Coronary artery (tissue), 2 donors: ENCODE results near the gene PLPPR1.

ENCODE experiments used
- DNase-seq: peaks from one replicate; pipeline ENCODE4 v3.0.0-alpha.2; 2017; ENCODE audit warnings: low spot score
- H3K27ac ChIP-seq, 2 donors: fragments of 200-600 bp; sonication (generic); one replicate each; pipeline ENCODE4 v1.5.1; 2016 to 2019
- H3K4me3 ChIP-seq: fragments of 200-600 bp; sonication (generic); 2 replicates; pipeline ENCODE4 v1.5.1; 2016; ENCODE audit warnings: mild to moderate bottlenecking, moderate library complexity
- TF ChIP-seq, protein P1 (sequence below): fragments of 200-600 bp; sonication (generic); IDR thresholded peaks from one replicate; pipeline ENCODE4 v1.5.1; 2019; ENCODE audit warnings: antibody characterized with exemption

PLPPR1 gene

DNA sequence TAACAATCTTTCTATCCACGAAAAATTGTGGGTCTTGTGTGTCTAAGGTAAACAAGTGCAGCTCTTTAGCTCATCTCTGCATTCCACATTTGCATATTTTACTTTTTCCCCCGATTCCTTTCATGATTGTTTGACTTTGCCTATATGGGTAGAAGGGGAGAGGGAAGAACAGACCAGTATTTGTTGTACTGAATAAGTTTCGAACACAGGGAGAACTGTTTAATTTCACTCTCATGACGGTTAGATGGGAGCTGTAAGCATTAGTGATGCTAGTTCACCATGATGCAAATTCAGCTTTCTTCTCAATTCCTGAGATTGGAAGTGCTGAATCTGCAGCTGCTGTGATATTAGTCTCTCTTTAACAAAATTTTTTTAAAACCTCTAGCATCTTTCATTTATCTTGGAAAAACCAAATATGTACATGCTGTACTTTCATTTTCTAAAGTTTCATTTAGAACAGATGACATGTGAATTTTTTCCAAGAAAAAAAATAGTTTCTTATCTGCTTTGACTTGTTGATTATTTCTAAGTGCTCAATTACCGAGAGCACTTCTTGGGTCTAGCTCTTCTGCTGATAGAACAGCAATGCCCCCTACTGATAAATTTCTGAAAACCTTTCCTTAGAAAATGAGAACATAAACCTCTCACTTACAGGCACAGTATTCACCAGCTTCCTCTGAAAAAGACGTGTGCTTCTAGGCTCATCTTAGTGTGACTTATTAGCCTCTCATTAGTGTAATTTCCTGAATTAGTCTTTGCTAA lies 206.8 kb downstream of the PLPPR1 start:
- no peak for DNase-seq
- TF ChIP-seq, protein P1, sequence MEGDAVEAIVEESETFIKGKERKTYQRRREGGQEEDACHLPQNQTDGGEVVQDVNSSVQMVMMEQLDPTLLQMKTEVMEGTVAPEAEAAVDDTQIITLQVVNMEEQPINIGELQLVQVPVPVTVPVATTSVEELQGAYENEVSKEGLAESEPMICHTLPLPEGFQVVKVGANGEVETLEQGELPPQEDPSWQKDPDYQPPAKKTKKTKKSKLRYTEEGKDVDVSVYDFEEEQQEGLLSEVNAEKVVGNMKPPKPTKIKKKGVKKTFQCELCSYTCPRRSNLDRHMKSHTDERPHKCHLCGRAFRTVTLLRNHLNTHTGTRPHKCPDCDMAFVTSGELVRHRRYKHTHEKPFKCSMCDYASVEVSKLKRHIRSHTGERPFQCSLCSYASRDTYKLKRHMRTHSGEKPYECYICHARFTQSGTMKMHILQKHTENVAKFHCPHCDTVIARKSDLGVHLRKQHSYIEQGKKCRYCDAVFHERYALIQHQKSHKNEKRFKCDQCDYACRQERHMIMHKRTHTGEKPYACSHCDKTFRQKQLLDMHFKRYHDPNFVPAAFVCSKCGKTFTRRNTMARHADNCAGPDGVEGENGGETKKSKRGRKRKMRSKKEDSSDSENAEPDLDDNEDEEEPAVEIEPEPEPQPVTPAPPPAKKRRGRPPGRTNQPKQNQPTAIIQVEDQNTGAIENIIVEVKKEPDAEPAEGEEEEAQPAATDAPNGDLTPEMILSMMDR, result no peak
- no peak overlapping the region for H3K27ac ChIP-seq
- no peak overlapping the region for H3K4me3 ChIP-seq

GRCh38 chr9:101242651-101243050 lies 214.1 kb downstream of the PLPPR1 start:
- TF ChIP-seq, protein P1, result no peak
- Histone ChIP-seq H3K4me3 (no peak overlapping the region), H3K27ac (no peak overlapping the region)
- DNase-seq, result no peak

GRCh38 chr9:101246691-101247090 lies 218.2 kb downstream of the PLPPR1 start:
- DNase-seq, result no peak
- H3K27ac ChIP-seq, result no peak overlapping the region
- H3K4me3 ChIP-seq, result no peak overlapping the region
- TF ChIP-seq, protein P1, result no peak

DNA sequence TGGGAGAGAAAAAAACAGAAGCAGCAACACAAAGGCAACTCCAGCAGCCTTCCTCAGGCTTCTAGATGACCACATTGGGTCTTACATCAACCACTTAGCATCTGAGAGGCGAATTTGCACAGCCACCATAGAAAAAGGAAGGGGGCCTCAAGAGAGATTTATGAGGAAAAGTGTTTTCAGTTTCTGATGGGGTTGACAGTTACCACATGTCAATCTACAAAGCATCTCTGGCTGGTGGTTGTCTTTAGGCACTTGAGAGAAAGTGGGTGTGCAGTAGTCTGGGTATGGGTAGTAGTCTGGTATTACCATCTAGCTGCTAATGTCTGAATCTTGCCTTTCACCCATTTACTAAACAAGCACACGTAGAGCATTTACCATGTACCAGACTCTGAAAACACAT lies 218.8 kb downstream of the PLPPR1 start:
- DNase-seq, result no peak
- TF ChIP-seq, protein P1, result no peak
- no peak overlapping the region for H3K27ac ChIP-seq
- H3K4me3 ChIP-seq, result no peak overlapping the region

DNA sequence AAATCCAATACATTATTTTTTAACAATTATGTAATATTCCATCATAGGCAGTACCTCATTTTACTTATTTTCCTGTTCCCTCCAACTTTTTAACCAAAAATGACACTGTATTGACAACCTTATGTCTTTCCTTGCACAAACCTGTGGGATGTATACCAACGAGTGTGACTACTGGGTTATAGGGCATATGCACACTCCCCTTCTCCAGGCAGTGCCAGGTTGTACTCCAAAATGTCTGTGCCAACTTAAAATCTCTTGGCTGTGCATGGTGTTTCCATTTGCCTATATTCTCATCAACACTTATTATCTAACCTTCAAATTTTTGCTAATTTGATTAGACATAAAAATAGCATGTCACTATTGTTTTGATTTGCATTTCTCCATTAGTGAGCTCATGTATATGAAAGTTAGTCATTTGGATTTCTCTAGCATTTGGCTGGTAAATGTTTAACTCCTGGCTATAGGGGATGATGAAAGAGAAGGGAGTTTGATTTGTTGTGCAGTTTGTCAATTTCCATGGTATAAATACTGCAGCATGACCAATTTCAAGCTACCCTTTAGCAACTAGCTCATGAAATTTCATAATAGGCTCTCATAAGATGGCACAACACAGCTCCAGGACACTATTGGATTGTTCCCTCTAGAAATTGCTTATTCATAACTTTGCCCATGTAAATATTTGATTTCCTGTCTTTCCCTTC lies 226.4 kb downstream of the PLPPR1 start:
- no peak for DNase-seq
- TF ChIP-seq, protein P1, result no peak
- H3K4me3 ChIP-seq, result no peak overlapping the region

GRCh38 chr9:101264727-101265126 lies 236.2 kb downstream of the PLPPR1 start:
- no peak for DNase-seq
- Histone ChIP-seq H3K4me3 (no peak overlapping the region), H3K27ac (no peak overlapping the region)
- TF ChIP-seq, protein P1, result no peak

More for the DNA sequence above, 226.4 kb downstream of the PLPPR1 start:
- H3K27ac ChIP-seq, result no peak overlapping the region

GRCh38 chr9:101265261-101265660 lies 236.7 kb downstream of the PLPPR1 start:
- H3K27ac ChIP-seq, result no peak overlapping the region
- TF ChIP-seq, protein P1, result no peak
- DNase-seq, result no peak
- H3K4me3 ChIP-seq, result no peak overlapping the region
